ENCODE measurements around the gene BCR. TPM values are rescaled to one million over a fixed set of nuclear protein-coding genes. Genes with fewer than 3 reads are reported as not detected.
A peak's percentile ranks its signal among the peaks of the same experiment; 100 is the strongest.

Gene BCR
- total and polyA plus RNA-seq, 2 of the 13 experiments (the other 11 are each of a cell fraction or from before 2014, with no cell fraction given) = 19.9 to 33.6 TPM

GRCh38 chr22:23281053-23281405 is 100.7 kb downstream of the BCR start (continued):
- no peak for TF ChIP-seq ATF5 (CRISPR knock-in tag; IDR thresholded peaks at IDR 0.05; ENCODE audit: low read depth)
- no peak for TF ChIP-seq AFF4 (CRISPR knock-in tag; IDR thresholded peaks at IDR 0.05)
- no peak for TF ChIP-seq RAD51 (IDR thresholded peaks at IDR 0.05; ENCODE audit: borderline replicate concordance)

- no peaks in the 10 kb centered on the region for H3K9me3 ChIP-seq (ENCODE audit: low read length)
- no peak overlapping the region for H2AFZ ChIP-seq (ENCODE audit: low read length)
- ChIA-PET CTCF (ENCODE audit: low intra/inter-chr PET ratio, low total read pairs) (interaction anchor here (0.7 to 4.0 kb wide), 5 partner anchors 9 to 322 kb away, joined by 3 to 73 read pairs (median 5); partner anchors contain the start of gene BCR), POLR2A (interaction anchor here (1.0 to 1.1 kb wide), 4 partner anchors 9 to 126 kb away, joined by 3 to 18 read pairs (median 4); partner anchors contain the start of gene BCR)
- WGBS (ENCODE audit: low lambda C conversion rate) = 92% methylated on average over 5 of the region's 21 CpGs
- H3K36me3 ChIP-seq (replicated peaks in 1 of 2; ENCODE audit: control insufficient read depth in 1 of 2, insufficient read depth in 2 of 2, low read length in 2 of 2) = peaks cover 11 to 81% of the 10 kb centered on the region in 2 experiments
- no peaks in the 10 kb centered on the region for H4K20me1 ChIP-seq (ENCODE audit: insufficient read depth, low read length)
- peak; percentile 66 for DNase-seq (ENCODE audit: low spot score)
- intact Hi-C loops (cut with micrococcal nuclease; ENCODE audit: unreplicated experiment) (loop anchor here (1.0 to 5.0 kb wide), 2 partner anchors 34 to 103 kb away; no protein-coding TSS in a partner anchor), in situ Hi-C loops (cut with HindIII; ENCODE audit: extremely low pct_ligation_motif_present, low pct_unique_long_range_greater_than_20kb) (loop anchor here (5.0 to 25.0 kb wide), 2 partner anchors 104 to 319 kb away; no protein-coding TSS in a partner anchor)
- H3K9ac ChIP-seq (ENCODE audit: insufficient read depth, low read depth, low read length) = no peak overlapping the region
- H3K79me2 ChIP-seq (ENCODE audit: insufficient read depth, low read length) = no peaks in the 10 kb centered on the region
- ATAC-seq = peak; percentile 75
- H3K27ac ChIP-seq (ENCODE audit: extremely low read length, insufficient read depth, low read length) = no peak overlapping the region
- peaks cover 38% of the 10 kb centered on the region for H3K4me1 ChIP-seq (ENCODE audit: insufficient read depth, low read length)
- no peak overlapping the region for H3K4me2 ChIP-seq (ENCODE audit: low read depth, low read length)
- no peaks in the 10 kb centered on the region for H3K27me3 ChIP-seq (ENCODE audit: control insufficient read depth in 1 of 2, insufficient read depth in 2 of 2, low read length in 2 of 2)
- FAIRE-seq = peak; percentile 66
- no peak overlapping the region for H3K4me3 ChIP-seq (replicated peaks in 1 of 3; ENCODE audit: insufficient read depth in 1 of 3, low read depth in 2 of 3, low read length in 3 of 3)
- BruUV-seq (replicated peaks) = no TSS peak
- TF ChIP-seq SOX6 (IDR thresholded peaks at IDR 0.05) (no peak), SOX6 (CRISPR knock-in tag; IDR thresholded peaks at IDR 0.05) (peak; percentile 38; the same call in 1 of the 2 replicates), MEIS2 (CRISPR knock-in tag; IDR thresholded peaks at IDR 0.05) (0 out of 2 replicates have a peak, but pooled peaks have one; percentile 31), ZBTB44 (CRISPR knock-in tag; IDR thresholded peaks at IDR 0.05) (0 out of 2 replicates have a peak, but pooled peaks have one; percentile 40), ZNF280B (CRISPR knock-in tag; IDR thresholded peaks at IDR 0.05; ENCODE audit: borderline replicate concordance) (no peak), ARID5B (CRISPR knock-in tag; IDR thresholded peaks at IDR 0.05) (no peak)
Measured at GRCh38 chr22:23281406-23282088, 101.2 kb downstream of the BCR start.
